BE2C (cell line): Measurements from ENCODE around the gene ITGB2.
"Not testable (repeated sequence)": the region's sequence is repeated elsewhere in the genome, so short reads cannot be mapped to it uniquely, and the experiment has no call there.

ENCODE experiments used
- DNase-seq: peaks from one replicate; pipeline ENCODE4 v3.0.0-alpha.2; 2020
- H3K27me3 ChIP-seq: fragments of 250-450 bp; sonication (Bioruptor Pico); 2 replicates; pipeline ENCODE4 v1.5.1; 2020; ENCODE audit warnings: mild to moderate bottlenecking
- H3K36me3 ChIP-seq: fragments of 250-450 bp; sonication (Bioruptor Pico); 2 replicates; pipeline ENCODE4 v1.5.1; 2020; ENCODE audit warnings: mild to moderate bottlenecking
- H3K4me1 ChIP-seq: fragments of 250-450 bp; sonication (Bioruptor Pico); 2 replicates; pipeline ENCODE4 v1.5.1; 2020
- H3K4me3 ChIP-seq: 2 replicates; pipeline ENCODE4 v1.5.1; 2011; ENCODE audit warnings: low read depth, low read length
- H3K9me3 ChIP-seq: fragments of 250-450 bp; sonication (Bioruptor Pico); 2 replicates; pipeline ENCODE4 v1.5.1; 2020
- CTCF ChIP-seq: IDR thresholded peaks from 2 replicates; pipeline ENCODE4 v1.5.1; 2012; ENCODE audit warnings: mild to moderate bottlenecking, low read depth, low read length

The ITGB2 gene

GRCh38 chr21:44930543-44930981 is 9.9 kb upstream of the ITGB2 start:
- TF ChIP-seq CTCF = no peak
- peaks cover 89% of the 10 kb centered on the region for H3K27me3 ChIP-seq
- DNase-seq = no peak
- H3K9me3 ChIP-seq = no peaks in the 10 kb centered on the region; the same call in 1 of the 2 replicates
- H3K36me3 ChIP-seq = no peaks in the 10 kb centered on the region
- H3K4me3 ChIP-seq = no peak overlapping the region
- no peaks in the 10 kb centered on the region for H3K4me1 ChIP-seq

DNA sequence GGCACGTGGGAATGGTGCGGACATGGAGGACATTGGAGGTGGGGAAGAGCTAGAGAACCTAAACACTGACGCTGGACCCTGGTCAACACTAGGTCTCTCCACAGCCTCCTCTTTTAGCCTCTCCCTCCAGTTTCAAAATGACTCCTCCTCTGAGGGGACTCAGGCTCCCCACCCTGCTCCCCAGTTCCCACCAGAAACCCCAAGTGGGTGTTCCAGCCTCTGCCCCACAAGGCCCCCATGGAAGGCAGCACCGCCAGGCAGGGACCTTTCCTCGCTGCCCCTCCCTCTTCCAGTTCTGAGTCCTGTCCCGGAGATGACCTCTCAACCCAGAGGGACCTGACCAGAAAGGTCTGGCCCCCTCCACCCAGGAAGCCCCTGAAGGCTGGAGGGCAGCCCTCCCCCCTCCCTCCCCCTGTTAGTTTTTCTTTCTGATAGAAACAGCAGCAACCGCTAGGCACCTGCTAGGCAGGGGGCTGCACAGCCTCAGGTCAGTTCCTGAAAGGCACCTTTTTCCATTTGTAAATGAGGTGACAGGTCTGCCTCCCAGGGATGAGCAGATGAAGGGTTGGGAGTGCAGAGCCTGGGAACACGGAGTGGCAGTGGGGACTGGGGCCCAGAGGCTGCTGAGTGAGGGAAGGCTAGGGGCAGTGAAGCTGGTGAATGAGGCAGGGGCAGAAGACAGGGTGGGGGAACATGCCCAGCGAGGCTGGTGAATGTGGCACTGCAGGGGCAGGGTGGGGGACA is 9.3 kb upstream of the ITGB2 start:
- H3K4me3 ChIP-seq = no peak overlapping the region

GRCh38 chr21:44929242-44929798 is 8.6 kb upstream of the ITGB2 start:
- Histone ChIP-seq H3K4me1 (no peaks in the 10 kb centered on the region), H3K4me3 (no peak overlapping the region), H3K27me3 (peaks cover 94% of the 10 kb centered on the region), H3K9me3 (no peaks in the 10 kb centered on the region; the same call in 1 of the 2 replicates), H3K36me3 (no peaks in the 10 kb centered on the region)
- DNase-seq = no peak
- TF ChIP-seq CTCF = no peak

More for the DNA sequence above, 9.3 kb upstream of the ITGB2 start:
- no peak for TF ChIP-seq CTCF
- H3K9me3 ChIP-seq = no peaks in the 10 kb centered on the region; the same call in 1 of the 2 replicates
- H3K27me3 ChIP-seq = peaks cover 94% of the 10 kb centered on the region
- no peaks in the 10 kb centered on the region for H3K4me1 ChIP-seq
- no peak for DNase-seq
- no peaks in the 10 kb centered on the region for H3K36me3 ChIP-seq

DNA sequence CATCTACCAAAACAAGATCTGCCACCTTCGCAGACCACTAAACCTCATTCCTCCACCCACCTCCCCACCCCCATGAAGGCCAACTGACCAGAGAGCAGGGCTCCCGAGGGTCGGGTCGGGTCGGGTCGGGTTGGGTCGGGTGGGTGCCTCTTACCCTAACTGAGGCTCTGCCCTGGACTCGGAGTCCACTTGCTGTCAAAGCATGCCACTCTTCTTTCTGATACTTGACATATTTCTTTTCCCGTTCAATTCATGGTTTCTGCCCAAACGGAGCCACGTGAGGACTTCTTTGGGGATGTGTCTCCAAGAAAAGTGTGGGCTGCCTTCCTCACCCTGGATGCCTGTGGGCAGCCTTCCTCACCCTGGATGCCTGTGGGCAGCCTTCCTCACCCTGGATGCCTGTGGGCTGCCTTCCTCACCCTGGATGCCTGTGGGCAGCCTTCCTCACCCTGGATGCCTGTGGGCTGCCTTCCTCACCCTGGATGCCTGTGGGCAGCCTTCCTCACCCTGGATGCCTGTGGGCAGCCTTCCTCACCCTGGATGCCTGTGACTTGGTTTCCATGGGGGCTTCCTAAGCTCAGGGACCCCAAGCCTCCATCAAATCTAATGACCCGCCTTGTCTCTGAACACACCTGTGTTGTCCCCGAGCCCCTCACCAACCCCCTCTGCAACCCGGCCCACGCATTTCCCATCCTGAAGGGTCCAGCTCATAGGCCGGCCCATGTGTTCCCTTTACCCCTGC is 8.0 kb upstream of the ITGB2 start:
- not testable (repeated sequence) for H3K4me1 ChIP-seq, DNase-seq, H3K36me3 ChIP-seq, H3K9me3 ChIP-seq, H3K4me3 ChIP-seq
- peaks cover 94% of the 10 kb centered on the region for H3K27me3 ChIP-seq

GRCh38 chr21:44927587-44928461 is 7.1 kb upstream of the ITGB2 start:
- Histone ChIP-seq H3K4me1 (no peaks in the 10 kb centered on the region), H3K27me3 (peaks cover 94% of the 10 kb centered on the region), H3K4me3 (no peak overlapping the region), H3K9me3 (no peaks in the 10 kb centered on the region; the same call in 1 of the 2 replicates), H3K36me3 (no peaks in the 10 kb centered on the region)
- DNase-seq = no peak
- no peak for TF ChIP-seq CTCF

DNA sequence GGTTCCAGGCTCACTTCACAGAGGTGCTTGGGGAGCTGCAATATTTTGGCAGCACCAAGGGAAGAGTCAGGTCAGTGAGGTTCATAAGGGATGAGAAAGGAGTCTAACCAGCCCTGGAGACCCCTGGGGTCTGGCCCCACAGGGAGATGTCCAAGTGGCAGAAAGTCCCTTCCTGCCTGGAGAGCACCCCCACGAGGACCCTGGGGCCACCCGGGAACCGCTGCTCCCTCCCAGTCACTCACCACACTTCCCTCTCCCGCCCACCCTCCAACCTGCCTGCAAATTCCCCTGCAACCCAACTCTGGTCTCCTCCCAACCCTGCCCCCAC is 6.5 kb upstream of the ITGB2 start:
- DNase-seq = no peak
- H3K9me3 ChIP-seq = no peaks in the 10 kb centered on the region; the same call in 1 of the 2 replicates
- no peaks in the 10 kb centered on the region for H3K36me3 ChIP-seq
- H3K27me3 ChIP-seq = peaks cover 94% of the 10 kb centered on the region
- H3K4me1 ChIP-seq = no peaks in the 10 kb centered on the region
- TF ChIP-seq CTCF = no peak
- H3K4me3 ChIP-seq = no peak overlapping the region
